COR-L47 (cell line): Measurements from ENCODE around the gene DLGAP4.
"Not testable (repeated sequence)": the region's sequence is repeated elsewhere in the genome, so short reads cannot be mapped to it uniquely, and the experiment has no call there.

Source experiments
- DNase-seq: peaks from one replicate; lab custom pipeline; 2025; lab: John Stamatoyannopoulos, UW

Gene DLGAP4

DNA sequence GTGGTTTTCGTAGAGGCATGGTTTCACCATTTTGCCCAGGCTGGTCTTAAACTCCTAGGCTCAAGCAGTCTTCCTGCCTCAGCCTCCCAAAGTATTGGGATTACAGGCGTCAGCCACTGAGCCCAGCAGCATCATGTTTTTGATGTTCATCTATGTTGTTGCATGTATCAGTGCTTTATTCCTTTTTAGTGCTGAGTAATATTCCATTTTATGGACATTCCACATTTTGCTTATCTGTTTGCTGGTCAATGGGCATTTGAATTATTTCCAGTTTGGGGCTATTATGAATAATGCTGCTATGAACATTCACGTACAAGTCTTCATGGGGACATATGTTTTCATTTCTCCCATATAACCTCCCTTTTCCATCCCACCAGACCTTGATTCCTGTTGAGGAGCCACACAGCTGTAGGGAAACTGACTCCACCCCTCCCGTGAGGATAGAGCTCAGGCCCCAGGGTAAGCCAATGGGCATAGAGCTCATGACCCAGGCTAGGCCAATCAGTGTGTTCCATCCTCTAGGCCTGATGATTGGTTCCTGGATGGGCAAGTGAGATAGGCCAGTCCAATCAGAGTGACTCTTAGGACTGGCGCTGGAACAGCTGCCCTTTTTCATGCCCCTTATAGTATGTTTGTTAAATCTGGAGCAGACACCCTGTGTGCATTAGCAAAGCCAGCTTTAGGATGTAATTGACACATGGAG lies 49.5 kb downstream of the DLGAP4 start:
- no peak for DNase-seq

GRCh38 chr20:36359668-36360406 lies 53.7 kb downstream of the DLGAP4 start:
- DNase-seq = no peak

DNA sequence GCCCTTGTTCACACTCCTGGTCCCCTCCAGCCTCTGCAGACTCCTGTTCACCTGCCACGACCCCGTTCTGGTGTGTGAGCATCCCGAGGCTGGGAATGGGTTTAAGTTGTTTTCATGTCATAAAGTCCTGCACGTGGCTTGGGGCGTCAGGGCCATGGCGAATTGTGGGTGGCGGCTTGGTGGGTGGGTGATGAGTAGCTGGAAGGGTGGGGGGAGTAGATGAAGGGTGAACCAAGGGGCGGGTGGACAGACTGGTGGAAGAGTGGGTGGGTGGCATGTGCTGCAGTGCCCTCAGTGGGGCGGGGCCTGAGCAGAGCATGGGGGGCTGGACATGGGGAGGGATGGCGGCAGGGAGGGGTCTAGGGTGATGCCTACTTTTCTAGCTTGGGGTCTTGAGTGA lies 54.3 kb downstream of the DLGAP4 start:
- DNase-seq = no peak

GRCh38 chr20:36361406-36361805 lies 55.3 kb downstream of the DLGAP4 start:
- DNase-seq = no peak

DNA sequence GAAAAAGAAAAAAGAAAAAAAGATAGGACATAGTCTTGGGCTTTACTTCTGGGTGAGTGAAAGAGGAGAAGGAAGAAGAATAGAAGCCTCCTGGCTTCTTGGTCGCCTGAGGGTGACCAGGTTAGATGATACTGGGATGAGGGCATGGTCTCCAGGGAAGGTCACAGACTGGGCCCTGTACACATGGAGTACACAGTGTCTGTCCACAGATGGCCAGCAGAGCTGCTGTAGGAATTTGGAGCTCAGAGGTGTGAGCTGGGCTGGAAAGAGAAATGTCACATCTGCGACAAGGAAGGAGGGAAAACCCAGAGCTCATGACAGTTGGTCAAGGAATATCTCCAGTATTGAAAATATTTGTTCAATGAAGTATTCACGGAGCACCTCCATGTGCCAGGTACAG lies 56.1 kb downstream of the DLGAP4 start:
- DNase-seq = no peak

DNA sequence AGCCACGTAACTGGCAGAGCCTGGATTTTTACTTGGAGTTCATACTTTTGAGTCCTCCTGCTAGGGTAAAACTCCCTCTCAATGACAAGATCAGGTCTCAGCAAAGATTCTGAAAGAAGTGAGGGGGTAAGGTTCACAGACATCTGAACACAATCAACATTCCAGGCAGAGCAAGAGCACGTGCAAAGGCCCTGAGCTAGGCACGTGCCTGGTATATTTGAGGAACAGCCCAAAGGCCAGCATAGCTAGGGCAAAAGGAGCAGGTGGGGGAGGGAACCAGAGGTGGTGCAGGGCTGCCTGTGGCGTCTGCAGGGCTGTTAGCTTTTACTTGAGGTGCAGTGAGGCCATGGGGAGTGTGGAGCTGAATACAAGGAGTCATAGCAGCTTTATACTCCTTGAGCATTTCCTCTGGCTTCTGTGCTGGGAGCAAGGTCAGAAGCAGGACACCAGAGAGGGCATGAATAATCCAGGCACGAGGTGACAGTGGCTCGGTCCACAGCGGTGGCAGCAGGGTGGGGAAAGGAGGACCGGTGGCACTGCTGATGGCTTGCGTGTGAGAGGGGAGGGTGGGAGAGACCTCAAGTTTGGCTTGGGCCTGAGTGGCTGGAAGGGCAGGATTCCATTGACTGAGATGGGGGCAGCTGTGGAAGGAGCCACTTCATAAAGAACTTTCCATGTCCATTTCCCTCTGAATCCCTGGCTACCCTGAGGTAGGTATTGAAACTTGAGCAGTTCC lies 57.0 kb downstream of the DLGAP4 start:
- no peak for DNase-seq

DNA sequence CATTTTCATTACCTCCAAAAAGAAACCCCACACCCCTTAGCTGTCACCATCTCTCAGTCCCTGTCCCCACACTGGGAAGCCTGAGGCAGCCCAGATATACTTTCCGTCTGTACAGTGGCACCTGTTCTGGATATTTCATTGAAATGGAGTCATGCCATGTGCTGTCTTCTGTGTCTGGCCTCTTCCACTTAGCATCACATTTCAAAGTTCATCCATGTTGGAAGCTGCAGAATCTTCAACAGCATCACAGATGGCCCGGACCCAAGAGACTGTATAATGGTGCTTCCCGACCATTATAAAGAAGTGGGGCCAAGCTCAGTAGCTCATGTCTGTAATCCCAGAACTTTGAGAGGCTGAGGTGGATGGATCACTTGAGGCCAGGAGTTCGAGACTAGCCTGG lies 58.4 kb downstream of the DLGAP4 start:
- no peak for DNase-seq

GRCh38 chr20:36366623-36367369 lies 60.7 kb downstream of the DLGAP4 start:
- no peak for DNase-seq

GRCh38 chr20:36367370-36367745 lies 61.2 kb downstream of the DLGAP4 start:
- DNase-seq = no peak

GRCh38 chr20:36367907-36368799 lies 62.0 kb downstream of the DLGAP4 start:
- no peak for DNase-seq

DNA sequence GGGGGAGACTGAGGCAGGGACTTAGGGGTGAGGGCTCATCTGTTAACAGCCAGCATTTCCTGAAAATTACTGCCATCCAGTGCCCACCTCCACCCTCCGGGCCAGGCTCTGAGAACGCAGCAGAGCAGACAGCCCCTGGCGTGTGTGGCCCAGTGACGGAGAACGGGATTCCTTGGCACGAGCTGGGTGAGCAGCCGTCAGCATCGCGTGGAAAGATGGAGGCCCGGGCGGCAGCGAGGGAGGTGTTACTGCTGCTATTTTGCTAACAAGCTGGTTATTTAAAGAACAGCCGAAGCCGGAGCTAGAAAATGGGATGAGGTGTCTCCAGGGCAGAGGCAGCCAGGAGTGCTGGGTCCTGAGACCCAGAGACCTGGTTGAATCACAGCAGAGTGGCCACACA lies 62.7 kb downstream of the DLGAP4 start:
- DNase-seq = no peak

DNA sequence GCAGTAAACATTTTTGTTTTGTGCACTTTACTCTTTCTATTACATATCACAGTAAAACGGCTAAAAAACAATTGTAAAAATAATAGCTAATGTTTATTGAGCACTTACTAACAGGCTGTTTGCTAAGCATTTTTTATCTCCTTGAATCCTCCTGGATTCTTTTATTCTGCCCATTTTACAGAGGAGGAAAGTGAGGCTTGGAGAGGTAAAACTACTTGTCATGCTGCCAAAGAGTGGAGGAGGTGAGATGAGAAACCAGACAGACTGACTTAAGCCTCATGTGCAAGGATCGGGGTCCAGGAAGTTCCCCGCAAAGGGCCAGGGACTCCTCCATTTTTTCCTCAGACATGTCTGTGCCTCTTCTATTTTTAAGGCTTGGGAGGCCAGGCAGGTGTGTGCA lies 63.6 kb downstream of the DLGAP4 start:
- DNase-seq = no peak

GRCh38 chr20:36370991-36371790 lies 65.1 kb downstream of the DLGAP4 start:
- DNase-seq = no peak

DNA sequence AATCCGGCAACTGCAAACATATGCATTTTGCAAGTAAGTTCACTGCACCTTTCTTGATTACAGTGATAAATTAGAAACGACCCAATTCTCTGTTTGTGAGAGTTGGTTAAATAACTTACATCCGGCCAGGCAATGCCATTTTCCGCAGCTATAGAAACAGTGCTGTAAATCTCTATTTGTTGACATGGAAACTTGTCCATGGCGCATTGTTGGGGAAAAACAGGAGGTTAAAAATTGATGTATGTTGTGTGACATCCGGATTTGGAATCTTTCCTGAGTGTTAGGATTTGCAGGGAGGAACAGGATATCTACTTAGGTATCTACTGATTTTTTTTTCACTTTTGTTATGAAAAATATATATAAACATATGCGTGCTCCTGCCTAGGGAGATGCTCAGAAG lies 66.5 kb downstream of the DLGAP4 start:
- no peak for DNase-seq

GRCh38 chr20:36373089-36373488 lies 67.0 kb downstream of the DLGAP4 start:
- DNase-seq = no peak

- no peak for DNase-seq
These were observed 68.9 kb downstream of the DLGAP4 start for GRCh38 chr20:36374995-36375394.

GRCh38 chr20:36377348-36378326 lies 71.5 kb downstream of the DLGAP4 start:
- DNase-seq = no peak

DNA sequence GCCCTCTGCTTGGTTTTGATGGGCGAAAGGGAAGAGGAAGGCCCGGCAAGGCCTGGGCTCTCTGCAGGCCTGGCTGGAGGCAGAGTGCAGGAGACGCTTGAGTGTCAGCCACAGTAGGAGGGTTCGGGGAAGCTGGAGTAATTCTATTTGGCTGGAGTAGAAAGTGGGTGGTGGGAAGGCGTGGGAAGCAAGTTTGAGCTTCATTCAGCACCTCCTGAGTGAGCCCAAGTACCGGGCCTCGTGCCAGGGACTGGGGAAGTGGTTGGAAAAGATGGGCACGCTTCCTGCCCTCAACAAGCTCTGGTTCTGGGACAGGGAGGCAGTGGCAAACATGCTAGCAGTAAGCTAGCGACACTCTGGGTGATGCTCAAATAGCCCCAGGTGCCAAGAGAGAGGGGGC lies 72.5 kb downstream of the DLGAP4 start:
- no peak for DNase-seq

DNA sequence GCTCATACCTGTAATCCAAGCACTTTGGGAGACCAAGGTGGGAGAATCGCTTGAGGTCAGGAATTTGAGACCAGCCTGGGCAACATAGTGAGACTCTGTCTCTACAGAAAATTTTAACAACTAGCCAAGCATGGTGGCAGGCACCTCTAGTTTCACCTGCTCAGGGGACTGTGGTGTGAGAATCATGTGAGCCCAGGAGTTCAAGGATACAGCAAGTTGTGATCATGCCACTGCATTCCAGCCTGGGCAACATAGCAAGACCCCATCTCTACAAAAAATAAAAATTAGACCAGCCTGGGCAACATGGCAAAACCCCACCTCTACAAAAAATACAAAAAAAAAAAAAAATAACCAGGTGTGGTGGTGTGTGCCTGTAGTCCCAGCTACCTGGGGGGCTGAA lies 73.8 kb downstream of the DLGAP4 start:
- DNase-seq = not testable (repeated sequence)
